HEK293 (cell line): ENCODE results near the gene CCNY.

Source experiments
- CTCF ChIA-PET: fragments of 350-600 bp; formaldehyde crosslinking; extraction: SDS; loops from one replicate; lab custom pipeline; 2021; ENCODE audit warnings: antibody characterized with exemption; lab: Yijun Ruan, JAX
- POLR2A ChIA-PET: fragments of 300-600 bp; formaldehyde crosslinking; extraction: SDS; loops from one replicate; lab custom pipeline; 2020; ENCODE audit warnings: antibody characterized with exemption, inconsistent platforms; lab: Yijun Ruan, JAX
- H3K27ac ChIP-seq: fragments of 200-500 bp; sonication (Bioruptor generic); 2 replicates; pipeline ENCODE4 v1.5.1; 2014; ENCODE audit warnings: low read depth, low read length, control low read depth, inconsistent platforms; ENCODE audit errors: extremely low read depth
- H3K36me3 ChIP-seq, 2 experiments: fragments of 200-500 bp in 1 of 2; sonication (Bioruptor generic) in 1 of 2; 1 replicate in 1 of 2; 2 replicates in 1 of 2; pipeline ENCODE4 v1.5.1; 2014 to 2017; ENCODE audit warnings: inconsistent platforms in 2 of 2, low read length in 2 of 2; ENCODE audit not compliant: control insufficient read depth in 2 of 2, insufficient read depth in 1 of 2
- H3K4me1 ChIP-seq: fragments of 200-500 bp; sonication (Bioruptor generic); 2 replicates; pipeline ENCODE4 v1.5.1; 2014; ENCODE audit warnings: mild to moderate bottlenecking, low read length, inconsistent platforms; ENCODE audit not compliant: control insufficient read depth, insufficient read depth
- H3K4me3 ChIP-seq: 2 replicates; pipeline ENCODE4 v1.5.1; 2011; ENCODE audit warnings: low read depth, mild to moderate bottlenecking, control low read depth, low read length, moderate library complexity
- H3K9me3 ChIP-seq: fragments of 200-500 bp; sonication (Bioruptor generic); 2 replicates; pipeline ENCODE4 v1.5.1; 2014; ENCODE audit warnings: low read depth, low read length, inconsistent platforms; ENCODE audit not compliant: control insufficient read depth, insufficient read depth
- EGR2 ChIP-seq: fragments of 450-650 bp; formaldehyde crosslinking; IDR thresholded peaks from 2 replicates; pipeline ENCODE4 v1.5.1; 2016; ENCODE audit warnings: low read depth, missing biosample characterization, missing genetic modification characterization
- KLF16 ChIP-seq: fragments of 450-650 bp; formaldehyde crosslinking; IDR thresholded peaks from 2 replicates; pipeline ENCODE4 v1.5.1; 2017; ENCODE audit warnings: missing biosample characterization, missing genetic modification characterization
- MYNN ChIP-seq: fragments of 450-650 bp; formaldehyde crosslinking; IDR thresholded peaks from 2 replicates; pipeline ENCODE4 v1.5.1; 2016; ENCODE audit warnings: missing biosample characterization, missing genetic modification characterization, borderline replicate concordance
- PRDM6 ChIP-seq: fragments of 450-650 bp; formaldehyde crosslinking; IDR thresholded peaks from 2 replicates; pipeline ENCODE4 v1.5.1; 2017; ENCODE audit warnings: missing biosample characterization, missing genetic modification characterization
- ZBTB17 ChIP-seq: fragments of 450-650 bp; formaldehyde crosslinking; IDR thresholded peaks from 2 replicates; pipeline ENCODE4 v1.5.1; 2016; ENCODE audit warnings: missing biosample characterization, missing genetic modification characterization
- ZBTB21 ChIP-seq: fragments of 450-650 bp; formaldehyde crosslinking; IDR thresholded peaks from 2 replicates; pipeline ENCODE4 v1.5.1; 2017; ENCODE audit warnings: missing biosample characterization, missing genetic modification characterization
- ZFP41 ChIP-seq: fragments of 450-650 bp; formaldehyde crosslinking; IDR thresholded peaks from 2 replicates; pipeline ENCODE4 v1.5.1; 2016; ENCODE audit warnings: missing biosample characterization, missing genetic modification characterization, borderline replicate concordance
- ZNF146 ChIP-seq: fragments of 450-650 bp; formaldehyde crosslinking; IDR thresholded peaks from 2 replicates; pipeline ENCODE4 v1.5.1; 2016; ENCODE audit warnings: missing biosample characterization, missing genetic modification characterization
- ZNF23 ChIP-seq: fragments of 450-650 bp; formaldehyde crosslinking; IDR thresholded peaks from 2 replicates; pipeline ENCODE4 v1.5.1; 2016; ENCODE audit warnings: missing biosample characterization, missing genetic modification characterization, borderline replicate concordance
- ZNF248 ChIP-seq: fragments of 450-650 bp; formaldehyde crosslinking; IDR thresholded peaks from 2 replicates; pipeline ENCODE4 v1.5.1; 2017; ENCODE audit warnings: missing biosample characterization, missing genetic modification characterization
- ZNF26 ChIP-seq: fragments of 450-650 bp; formaldehyde crosslinking; IDR thresholded peaks from 2 replicates; pipeline ENCODE4 v1.5.1; 2016; ENCODE audit warnings: missing biosample characterization, missing genetic modification characterization
- ZNF302 ChIP-seq: fragments of 450-650 bp; formaldehyde crosslinking; IDR thresholded peaks from 2 replicates; pipeline ENCODE4 v1.5.1; 2016; ENCODE audit warnings: missing biosample characterization, missing genetic modification characterization, low read depth
- ZNF354C ChIP-seq: fragments of 450-650 bp; formaldehyde crosslinking; IDR thresholded peaks from 2 replicates; pipeline ENCODE4 v1.5.1; 2016; ENCODE audit warnings: missing biosample characterization, missing genetic modification characterization, low read depth, borderline replicate concordance
- ZNF600 ChIP-seq: fragments of 450-650 bp; formaldehyde crosslinking; IDR thresholded peaks from 2 replicates; pipeline ENCODE4 v1.5.1; 2016; ENCODE audit warnings: missing biosample characterization, missing genetic modification characterization
- ZNF629 ChIP-seq: fragments of 450-650 bp; formaldehyde crosslinking; IDR thresholded peaks from 2 replicates; pipeline ENCODE4 v1.5.1; 2017; ENCODE audit warnings: missing biosample characterization, missing genetic modification characterization
- ZNF654 ChIP-seq: fragments of 450-650 bp; formaldehyde crosslinking; IDR thresholded peaks from 2 replicates; pipeline ENCODE4 v1.5.1; 2016; ENCODE audit warnings: low read depth, missing biosample characterization, missing genetic modification characterization
- ZNF701 ChIP-seq: fragments of 450-650 bp; formaldehyde crosslinking; IDR thresholded peaks from 2 replicates; pipeline ENCODE4 v1.5.1; 2016; ENCODE audit warnings: missing biosample characterization, missing genetic modification characterization
- ZNF747 ChIP-seq: fragments of 450-650 bp; formaldehyde crosslinking; IDR thresholded peaks from 2 replicates; pipeline ENCODE4 v1.5.1; 2016; ENCODE audit warnings: missing biosample characterization, missing genetic modification characterization
- ZXDB ChIP-seq: fragments of 450-650 bp; formaldehyde crosslinking; IDR thresholded peaks from 2 replicates; pipeline ENCODE4 v1.5.1; 2016; ENCODE audit warnings: missing biosample characterization, missing genetic modification characterization
- TF ChIP-seq, protein P1 (sequence below): fragments of 450-650 bp; formaldehyde crosslinking; IDR thresholded peaks from 2 replicates; pipeline ENCODE4 v1.5.1; 2016; ENCODE audit warnings: missing biosample characterization, missing genetic modification characterization
- TF ChIP-seq, protein P2 (sequence below): fragments of 450-650 bp; formaldehyde crosslinking; IDR thresholded peaks from 2 replicates; pipeline ENCODE4 v1.5.1; 2016; ENCODE audit warnings: missing biosample characterization, missing genetic modification characterization

CCNY gene

DNA sequence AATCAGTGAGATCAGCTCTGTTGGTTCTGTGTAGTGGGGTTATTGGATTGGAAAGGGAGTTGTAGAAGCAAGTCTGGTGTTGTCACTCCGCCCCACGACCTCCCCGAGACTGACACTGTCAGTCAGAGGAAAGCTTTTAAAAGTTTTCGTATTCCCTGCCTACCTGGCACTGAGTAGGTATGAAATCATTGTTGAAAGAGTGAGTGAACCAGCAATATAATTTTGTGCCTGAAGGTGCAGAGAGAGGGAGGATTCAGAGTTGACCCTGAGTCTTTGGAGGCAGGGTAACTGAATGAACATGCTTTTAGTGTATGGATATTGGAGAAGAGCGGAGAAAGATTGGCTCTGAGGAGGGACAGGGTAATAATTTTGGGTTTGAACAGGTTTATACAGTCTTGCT is 27.3 kb downstream of the CCNY start:
- CTCF ChIA-PET, result interaction anchor here (0.7 kb wide), 1 partner anchor 601 kb away, joined by 3 read pairs; no protein-coding TSS in a partner anchor
- peaks cover 4% of the 10 kb centered on the region; the same call in 1 of the 2 replicates for H3K4me1 ChIP-seq
- POLR2A ChIA-PET, result no interaction called here
- H3K9me3 ChIP-seq, result no peaks in the 10 kb centered on the region
- H3K36me3 ChIP-seq, result no peaks in the 10 kb centered on the region
- TF ChIP-seq ZNF26 (tag by site-specific recombination) (no peak), ZFP41 (tag by site-specific recombination) (no peak), MYNN (tag by site-specific recombination) (no peak), ZNF701 (no peak), ZNF654 (tag by site-specific recombination) (no peak), ZNF354C (tag by site-specific recombination) (no peak), ZNF248 (no peak), ZBTB21 (no peak), ZXDB (tag by site-specific recombination) (no peak), KLF16 (tag by site-specific recombination) (no peak), ZNF747 (no peak), ZNF146 (no peak), ZNF23 (tag by site-specific recombination) (no peak)
- TF ChIP-seq, protein P1, sequence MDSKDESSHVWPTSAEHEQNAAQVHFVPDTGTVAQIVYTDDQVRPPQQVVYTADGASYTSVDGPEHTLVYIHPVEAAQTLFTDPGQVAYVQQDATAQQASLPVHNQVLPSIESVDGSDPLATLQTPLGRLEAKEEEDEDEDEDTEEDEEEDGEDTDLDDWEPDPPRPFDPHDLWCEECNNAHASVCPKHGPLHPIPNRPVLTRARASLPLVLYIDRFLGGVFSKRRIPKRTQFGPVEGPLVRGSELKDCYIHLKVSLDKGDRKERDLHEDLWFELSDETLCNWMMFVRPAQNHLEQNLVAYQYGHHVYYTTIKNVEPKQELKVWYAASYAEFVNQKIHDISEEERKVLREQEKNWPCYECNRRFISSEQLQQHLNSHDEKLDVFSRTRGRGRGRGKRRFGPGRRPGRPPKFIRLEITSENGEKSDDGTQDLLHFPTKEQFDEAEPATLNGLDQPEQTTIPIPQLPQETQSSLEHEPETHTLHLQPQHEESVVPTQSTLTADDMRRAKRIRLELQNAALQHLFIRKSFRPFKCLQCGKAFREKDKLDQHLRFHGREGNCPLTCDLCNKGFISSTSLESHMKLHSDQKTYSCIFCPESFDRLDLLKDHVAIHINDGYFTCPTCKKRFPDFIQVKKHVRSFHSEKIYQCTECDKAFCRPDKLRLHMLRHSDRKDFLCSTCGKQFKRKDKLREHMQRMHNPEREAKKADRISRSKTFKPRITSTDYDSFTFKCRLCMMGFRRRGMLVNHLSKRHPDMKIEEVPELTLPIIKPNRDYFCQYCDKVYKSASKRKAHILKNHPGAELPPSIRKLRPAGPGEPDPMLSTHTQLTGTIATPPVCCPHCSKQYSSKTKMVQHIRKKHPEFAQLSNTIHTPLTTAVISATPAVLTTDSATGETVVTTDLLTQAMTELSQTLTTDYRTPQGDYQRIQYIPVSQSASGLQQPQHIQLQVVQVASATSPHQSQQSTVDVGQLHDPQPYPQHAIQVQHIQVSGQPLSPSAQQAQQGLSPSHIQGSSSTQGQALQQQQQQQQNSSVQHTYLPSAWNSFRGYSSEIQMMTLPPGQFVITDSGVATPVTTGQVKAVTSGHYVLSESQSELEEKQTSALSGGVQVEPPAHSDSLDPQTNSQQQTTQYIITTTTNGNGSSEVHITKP (tag by site-specific recombination), result no peak
- TF ChIP-seq, protein P2, sequence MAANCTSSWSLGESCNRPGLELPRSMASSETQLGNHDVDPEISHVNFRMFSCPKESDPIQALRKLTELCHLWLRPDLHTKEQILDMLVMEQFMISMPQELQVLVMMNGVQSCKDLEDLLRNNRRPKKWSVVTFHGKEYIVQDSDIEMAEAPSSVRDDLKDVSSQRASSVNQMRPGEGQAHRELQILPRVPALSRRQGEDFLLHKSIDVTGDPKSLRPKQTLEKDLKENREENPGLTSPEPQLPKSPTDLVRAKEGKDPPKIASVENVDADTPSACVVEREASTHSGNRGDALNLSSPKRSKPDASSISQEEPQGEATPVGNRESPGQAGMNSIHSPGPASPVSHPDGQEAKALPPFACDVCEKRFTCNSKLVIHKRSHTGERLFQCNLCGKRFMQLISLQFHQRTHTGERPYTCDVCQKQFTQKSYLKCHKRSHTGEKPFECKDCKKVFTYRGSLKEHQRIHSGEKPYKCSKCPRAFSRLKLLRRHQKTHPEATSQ (tag by site-specific recombination), result no peak
- no peak overlapping the region for H3K27ac ChIP-seq
- H3K4me3 ChIP-seq, result no peak overlapping the region

DNA sequence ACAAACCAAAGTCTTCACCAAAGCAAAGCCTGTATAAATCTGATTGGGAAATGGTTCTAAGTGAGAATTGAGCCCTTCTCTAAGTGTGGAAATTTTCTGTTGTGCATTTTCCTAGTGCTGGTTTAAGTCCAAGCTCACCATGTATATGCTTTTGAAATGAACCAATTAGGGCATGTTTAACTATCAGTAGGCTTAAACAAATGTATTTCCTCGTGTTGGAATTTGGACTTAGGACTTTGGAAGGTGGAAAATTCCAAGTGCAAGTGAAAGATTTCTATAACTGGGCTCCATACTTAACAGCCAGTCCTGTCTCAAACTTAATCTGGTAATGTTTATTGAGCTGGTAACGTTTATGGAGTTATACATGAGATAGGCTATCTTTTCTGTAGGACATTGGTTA is 28.5 kb downstream of the CCNY start:
- no peaks in the 10 kb centered on the region for H3K36me3 ChIP-seq
- ChIA-PET CTCF (interaction anchor here (0.8 kb wide), 1 partner anchor 198 kb away, joined by 3 read pairs; no protein-coding TSS in a partner anchor), POLR2A (no interaction called here)
- H3K9me3 ChIP-seq, result no peaks in the 10 kb centered on the region
- peaks cover 9% of the 10 kb centered on the region; the same call in 1 of the 2 replicates for H3K4me1 ChIP-seq
- no peak overlapping the region for H3K27ac ChIP-seq
- TF ChIP-seq PRDM6 (tag by site-specific recombination) (peak; percentile 48; the same call in 1 of the 2 replicates), EGR2 (tag by site-specific recombination) (no peak), ZBTB17 (peak; percentile 29; the same call in 1 of the 2 replicates), ZNF629 (no peak), ZNF600 (tag by site-specific recombination) (no peak), ZNF302 (no peak)
- no peak overlapping the region for H3K4me3 ChIP-seq
